SU-DHL-6 (cell line): ENCODE data around the gene MAST2.

ENCODE experiments used
- H2AFZ ChIP-seq: fragments of 200-600 bp; sonication (generic); 2 replicates; pipeline ENCODE4 v1.6.1; 2014; ENCODE audit warnings: low read depth, mild to moderate bottlenecking, moderate library complexity, mixed read lengths, antibody characterized with exemption, low read length; ENCODE audit not compliant: severe bottlenecking
- H3F3A ChIP-seq: fragments of 200-600 bp; shearing (Covaris generic); 2 replicates; pipeline ENCODE4 v1.6.0; 2016; ENCODE audit warnings: antibody characterized with exemption, mild to moderate bottlenecking; ENCODE audit not compliant: insufficient read depth
- H3K27ac ChIP-seq: fragments of 200-600 bp; sonication (generic); 2 replicates; pipeline ENCODE4 v1.5.1; 2016; ENCODE audit warnings: low read depth, mild to moderate bottlenecking, low read length, moderate library complexity, mixed read lengths
- H3K27me3 ChIP-seq: fragments of 200-600 bp; sonication (generic), shearing (Covaris generic); 2 replicates; pipeline ENCODE4 v1.6.0; 2014; ENCODE audit warnings: mild to moderate bottlenecking, low read length
- H3K36me3 ChIP-seq: fragments of 200-600 bp; sonication (generic); 2 replicates; pipeline ENCODE4 v1.6.1; 2014; ENCODE audit warnings: mild to moderate bottlenecking, low read length, mixed read lengths
- H3K4me2 ChIP-seq: fragments of 300-600, 200-600 bp; shearing (Covaris generic), sonication (generic); 2 replicates; pipeline ENCODE4 v1.6.0; 2014; ENCODE audit warnings: low read length, low read depth, mild to moderate bottlenecking; ENCODE audit not compliant: poor library complexity, severe bottlenecking
- H3K4me3 ChIP-seq: fragments of 200-600 bp; sonication (generic); 2 replicates; pipeline ENCODE4 v1.5.1; 2014; ENCODE audit warnings: antibody characterized with exemption, low read length, mild to moderate bottlenecking, mixed read lengths; ENCODE audit not compliant: insufficient read depth, poor library complexity, severe bottlenecking
- H3K79me2 ChIP-seq: fragments of 200-600 bp; sonication (generic); 2 replicates; pipeline ENCODE4 v1.6.1; 2014; ENCODE audit warnings: mild to moderate bottlenecking, low read length, moderate library complexity; ENCODE audit not compliant: insufficient read depth
- H3K9ac ChIP-seq: fragments of 200-600 bp; sonication (generic); 2 replicates; pipeline ENCODE4 v1.7.0; 2014; ENCODE audit warnings: mild to moderate bottlenecking, low read length
- H3K9me2 ChIP-seq: fragments of 200-600 bp; sonication (generic); replicated peaks from 2 replicates; pipeline ENCODE4 v1.6.1; 2014; ENCODE audit warnings: low read length; ENCODE audit not compliant: insufficient read depth
- H3K9me3 ChIP-seq: fragments of 200-600 bp; sonication (generic); 2 replicates; pipeline ENCODE4 v1.6.1; 2014; ENCODE audit warnings: low read length, mixed read lengths; ENCODE audit not compliant: insufficient read depth
- H4K20me1 ChIP-seq: fragments of 200-600 bp; sonication (generic); 2 replicates; pipeline ENCODE4 v1.6.1; 2014; ENCODE audit warnings: low read depth, mild to moderate bottlenecking, antibody characterized with exemption, low read length, moderate library complexity, mixed read lengths
- EZH2phosphoT487 ChIP-seq: fragments of 200-600 bp; sonication (generic), shearing (Covaris generic); conservative IDR thresholded peaks from 2 replicates; pipeline ENCODE4 v1.6.1; 2018; ENCODE audit warnings: mild to moderate bottlenecking, antibody characterized with exemption, low read length, moderate library complexity, mixed read lengths
- TF ChIP-seq, protein P1 (sequence below): fragments of 200-600 bp; sonication (generic); IDR thresholded peaks from one replicate; pipeline ENCODE4 v1.5.1; 2017; ENCODE audit warnings: antibody characterized with exemption, mild to moderate bottlenecking, low read length, moderate library complexity; ENCODE audit not compliant: insufficient read depth, poor library complexity, severe bottlenecking

Gene MAST2

DNA sequence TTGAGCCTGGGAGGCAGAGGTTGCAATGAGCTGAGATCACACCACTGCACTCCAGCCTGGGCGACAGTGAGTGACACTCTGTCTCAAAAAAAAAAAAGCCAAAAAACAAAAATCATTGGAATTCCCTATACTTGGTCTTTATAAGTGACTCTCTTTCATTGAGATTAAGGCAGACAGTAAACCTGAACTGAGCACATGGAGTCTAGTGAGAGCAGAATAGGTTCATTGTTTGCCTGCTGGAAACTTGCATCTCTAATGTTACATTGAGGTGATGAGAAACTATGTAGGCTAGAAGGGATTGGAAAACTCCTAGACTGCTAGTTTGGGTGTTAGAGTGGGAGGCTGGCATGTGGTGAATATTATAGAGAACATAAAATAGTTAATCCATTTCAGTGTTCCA lies 25.4 kb downstream of the MAST2 start:
- H3K79me2 ChIP-seq = peaks cover 62% of the 10 kb centered on the region
- no peak overlapping the region for H3K4me2 ChIP-seq
- H3K4me3 ChIP-seq = no peak overlapping the region
- H3K36me3 ChIP-seq = peaks cover 11% of the 10 kb centered on the region; the same call in 1 of the 2 replicates
- no peaks in the 10 kb centered on the region for H3K9me3 ChIP-seq
- no peak overlapping the region for H3K27ac ChIP-seq
- H3K9ac ChIP-seq = no peak overlapping the region
- H3F3A ChIP-seq = peaks cover 47% of the 10 kb centered on the region
- H2AFZ ChIP-seq = no peak overlapping the region
- no peaks in the 10 kb centered on the region for H3K27me3 ChIP-seq
- no peaks in the 10 kb centered on the region for H4K20me1 ChIP-seq
- no peaks in the 10 kb centered on the region for H3K9me2 ChIP-seq
- TF ChIP-seq, protein P1, sequence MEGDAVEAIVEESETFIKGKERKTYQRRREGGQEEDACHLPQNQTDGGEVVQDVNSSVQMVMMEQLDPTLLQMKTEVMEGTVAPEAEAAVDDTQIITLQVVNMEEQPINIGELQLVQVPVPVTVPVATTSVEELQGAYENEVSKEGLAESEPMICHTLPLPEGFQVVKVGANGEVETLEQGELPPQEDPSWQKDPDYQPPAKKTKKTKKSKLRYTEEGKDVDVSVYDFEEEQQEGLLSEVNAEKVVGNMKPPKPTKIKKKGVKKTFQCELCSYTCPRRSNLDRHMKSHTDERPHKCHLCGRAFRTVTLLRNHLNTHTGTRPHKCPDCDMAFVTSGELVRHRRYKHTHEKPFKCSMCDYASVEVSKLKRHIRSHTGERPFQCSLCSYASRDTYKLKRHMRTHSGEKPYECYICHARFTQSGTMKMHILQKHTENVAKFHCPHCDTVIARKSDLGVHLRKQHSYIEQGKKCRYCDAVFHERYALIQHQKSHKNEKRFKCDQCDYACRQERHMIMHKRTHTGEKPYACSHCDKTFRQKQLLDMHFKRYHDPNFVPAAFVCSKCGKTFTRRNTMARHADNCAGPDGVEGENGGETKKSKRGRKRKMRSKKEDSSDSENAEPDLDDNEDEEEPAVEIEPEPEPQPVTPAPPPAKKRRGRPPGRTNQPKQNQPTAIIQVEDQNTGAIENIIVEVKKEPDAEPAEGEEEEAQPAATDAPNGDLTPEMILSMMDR = no peak
- TF ChIP-seq EZH2phosphoT487 = no peak

GRCh38 chr1:45833361-45833760 lies 29.9 kb downstream of the MAST2 start:
- Histone ChIP-seq H3K36me3 (peaks cover 20% of the 10 kb centered on the region), H3K4me2 (no peak overlapping the region), H3K9ac (no peak overlapping the region), H3F3A (peaks cover 78% of the 10 kb centered on the region), H2AFZ (no peak overlapping the region), H3K4me3 (no peak overlapping the region), H3K27me3 (no peaks in the 10 kb centered on the region), H3K9me3 (no peaks in the 10 kb centered on the region), H3K27ac (peak overlapping the region; percentile 96), H3K79me2 (peaks cover 58% of the 10 kb centered on the region), H3K9me2 (no peaks in the 10 kb centered on the region), H4K20me1 (no peaks in the 10 kb centered on the region)
- TF ChIP-seq, protein P1 = no peak
- no peak for TF ChIP-seq EZH2phosphoT487

DNA sequence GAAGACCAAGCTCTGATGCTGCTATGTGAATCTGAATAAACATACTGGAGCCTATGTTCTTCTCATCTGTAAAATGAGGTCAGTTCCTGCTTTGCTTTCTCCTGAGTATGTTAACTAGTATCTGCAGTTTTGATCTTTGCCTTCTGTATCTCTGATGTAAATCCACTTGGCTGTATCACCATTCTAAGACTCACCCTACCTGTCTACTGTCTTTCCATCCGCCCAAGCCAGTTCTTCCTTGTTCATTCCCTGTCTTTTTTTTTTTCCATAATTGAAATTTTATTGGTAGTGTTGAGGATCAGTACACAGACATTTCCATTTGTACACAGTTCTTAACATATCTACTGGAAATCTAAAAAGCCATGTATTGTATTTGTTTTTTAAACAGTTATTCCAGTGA lies 31.3 kb downstream of the MAST2 start:
- TF ChIP-seq, protein P1 = no peak
- TF ChIP-seq EZH2phosphoT487 = no peak
- Histone ChIP-seq H3K9ac (no peak overlapping the region), H3K9me3 (no peaks in the 10 kb centered on the region), H3K27me3 (no peaks in the 10 kb centered on the region), H3F3A (peaks cover 84% of the 10 kb centered on the region), H3K4me2 (no peak overlapping the region), H3K36me3 (peaks cover 22% of the 10 kb centered on the region), H3K79me2 (peaks cover 53% of the 10 kb centered on the region), H3K9me2 (no peaks in the 10 kb centered on the region), H2AFZ (no peak overlapping the region), H4K20me1 (no peaks in the 10 kb centered on the region), H3K4me3 (no peak overlapping the region), H3K27ac (peak overlapping the region; percentile 96)
